Vagina (tissue), 2 donors: ENCODE measurements around the gene ACSS3. TPM values are rescaled to one million over a fixed set of nuclear protein-coding genes. Genes with fewer than 3 reads are reported as not detected.

Source experiments
- DNase-seq, 2 donors: peaks; one replicate each; pipeline ENCODE4 v3.0.0-alpha.2; 2017; ENCODE audit errors: extremely low spot score in 2 of 2
- H3K27ac ChIP-seq: fragments of 200-600 bp; sonication (generic); one replicate; pipeline ENCODE4 v1.5.1; 2019
- H3K27me3 ChIP-seq: fragments of 200-600 bp; sonication (generic); one replicate; pipeline ENCODE4 v1.5.1; 2019
- H3K36me3 ChIP-seq, 2 donors: fragments of 200-600 bp; sonication (generic); one replicate each; pipeline ENCODE4 v1.5.1; 2017 to 2019
- H3K4me1 ChIP-seq: fragments of 200-600 bp; sonication (generic); one replicate; pipeline ENCODE4 v1.5.1; 2019
- H3K4me3 ChIP-seq, 2 donors: fragments of 200-600 bp; sonication (generic); 1 replicate in 1 of 2; 2 replicates in 1 of 2; pipeline ENCODE4 v1.5.1; 2016 to 2019
- H3K9me3 ChIP-seq: fragments of 200-600 bp; sonication (generic); one replicate; pipeline ENCODE4 v1.5.1; 2019
- POLR2A ChIP-seq, 2 donors: fragments of 450-650 bp; IDR thresholded peaks; one replicate each; pipeline ENCODE4 v1.6.1; 2017; ENCODE audit warnings: antibody characterized with exemption in 2 of 2, mild to moderate bottlenecking in 2 of 2, moderate library complexity in 2 of 2
- POLR2AphosphoS5 ChIP-seq, 2 donors: sonication (generic); formaldehyde crosslinking; IDR thresholded peaks; one replicate each; pipeline ENCODE4 v1.9.0; 2017; ENCODE audit warnings: antibody characterized with exemption in 2 of 2, mild to moderate bottlenecking in 2 of 2, low read depth in 1 of 2; ENCODE audit not compliant: insufficient read depth in 1 of 2
- intact Hi-C: fragments of 100-400 bp; cut with DNase I; formaldehyde crosslinking; loops from one replicate; pipeline ENCODE4 v1.15.1; 2023
- total RNA-seq: library from RNA; depleted of rRNA; stranded (reverse); fragments of >200 nt; gene quantifications from one replicate; pipeline ENCODE4 v1.2.3, GENCODE V29; 2016
- TF ChIP-seq, protein P1 (sequence below), 3 experiments: fragments of 450-650 bp in 2 of 3; fragments of 200-600 bp in 1 of 3; sonication (generic) in 1 of 3; IDR thresholded peaks; one replicate each; pipeline ENCODE4 v1.5.1; 2017 to 2019; ENCODE audit warnings: antibody characterized with exemption in 3 of 3, mild to moderate bottlenecking in 2 of 3, moderate library complexity in 2 of 3

Gene ACSS3
- total RNA-seq, 1 donor from 2014 or later, result 29.5 TPM

DNA sequence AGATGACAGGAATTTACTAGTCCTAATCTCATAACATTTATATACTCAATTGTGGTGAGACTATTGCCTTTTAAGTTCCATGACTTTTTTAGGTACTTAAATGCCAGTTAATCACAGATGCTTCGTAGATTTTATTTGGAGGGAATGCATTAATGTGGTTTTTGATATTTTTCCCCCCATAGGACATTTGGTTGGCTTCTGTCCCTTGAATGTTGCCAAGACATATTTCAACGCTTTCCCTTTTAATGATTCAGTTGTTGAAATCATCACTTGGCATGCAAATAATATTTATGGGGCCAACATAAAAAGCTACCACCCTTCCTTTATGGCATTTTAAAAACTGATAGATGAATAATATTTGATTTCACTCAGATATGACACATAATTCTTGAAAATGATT lies 172.1 kb downstream of the ACSS3 start:
- Histone ChIP-seq H3K9me3 (no peaks in the 10 kb centered on the region), H3K27me3 (no peaks in the 10 kb centered on the region), H3K36me3 (no peaks in the 10 kb centered on the region), H3K4me1 (peaks cover 14% of the 10 kb centered on the region), H3K27ac (no peak overlapping the region), H3K4me3 (no peak overlapping the region)
- DNase-seq, result no peak
- intact Hi-C loops, result no loop called here
- no peak for TF ChIP-seq POLR2A (IDR thresholded peaks at IDR 0.05)
- no peak for TF ChIP-seq POLR2AphosphoS5 (IDR thresholded peaks at IDR 0.05; ENCODE audit: insufficient read depth in 1 of 2, low read depth in 1 of 2)
- TF ChIP-seq, protein P1, sequence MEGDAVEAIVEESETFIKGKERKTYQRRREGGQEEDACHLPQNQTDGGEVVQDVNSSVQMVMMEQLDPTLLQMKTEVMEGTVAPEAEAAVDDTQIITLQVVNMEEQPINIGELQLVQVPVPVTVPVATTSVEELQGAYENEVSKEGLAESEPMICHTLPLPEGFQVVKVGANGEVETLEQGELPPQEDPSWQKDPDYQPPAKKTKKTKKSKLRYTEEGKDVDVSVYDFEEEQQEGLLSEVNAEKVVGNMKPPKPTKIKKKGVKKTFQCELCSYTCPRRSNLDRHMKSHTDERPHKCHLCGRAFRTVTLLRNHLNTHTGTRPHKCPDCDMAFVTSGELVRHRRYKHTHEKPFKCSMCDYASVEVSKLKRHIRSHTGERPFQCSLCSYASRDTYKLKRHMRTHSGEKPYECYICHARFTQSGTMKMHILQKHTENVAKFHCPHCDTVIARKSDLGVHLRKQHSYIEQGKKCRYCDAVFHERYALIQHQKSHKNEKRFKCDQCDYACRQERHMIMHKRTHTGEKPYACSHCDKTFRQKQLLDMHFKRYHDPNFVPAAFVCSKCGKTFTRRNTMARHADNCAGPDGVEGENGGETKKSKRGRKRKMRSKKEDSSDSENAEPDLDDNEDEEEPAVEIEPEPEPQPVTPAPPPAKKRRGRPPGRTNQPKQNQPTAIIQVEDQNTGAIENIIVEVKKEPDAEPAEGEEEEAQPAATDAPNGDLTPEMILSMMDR (IDR thresholded peaks at IDR 0.05), result no peak

DNA sequence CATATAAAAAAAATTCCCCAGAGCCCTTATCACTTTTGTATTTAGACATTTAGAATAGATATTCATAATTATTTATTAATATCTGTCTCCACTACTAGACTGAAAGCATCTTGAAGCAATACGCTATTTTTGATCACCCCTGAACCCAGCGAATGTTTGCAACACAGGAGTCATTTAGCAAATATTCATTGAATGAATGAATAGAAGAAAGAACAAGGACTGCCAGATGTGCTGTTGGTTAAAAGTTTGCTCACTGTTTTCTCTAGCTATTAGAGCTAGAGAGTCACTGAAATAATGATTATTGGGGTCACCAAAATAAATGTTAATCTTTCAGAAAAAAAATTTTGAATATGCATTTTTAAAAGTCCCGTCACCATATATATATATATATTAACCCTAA lies 174.3 kb downstream of the ACSS3 start:
- no peaks in the 10 kb centered on the region for H3K36me3 ChIP-seq
- H3K27me3 ChIP-seq, result no peaks in the 10 kb centered on the region
- H3K4me3 ChIP-seq, result no peak overlapping the region
- no peaks in the 10 kb centered on the region for H3K9me3 ChIP-seq
- no peak for DNase-seq
- H3K27ac ChIP-seq, result no peak overlapping the region
- intact Hi-C loops, result no loop called here
- TF ChIP-seq POLR2A (IDR thresholded peaks at IDR 0.05) (no peak), POLR2AphosphoS5 (IDR thresholded peaks at IDR 0.05; ENCODE audit: insufficient read depth in 1 of 2, low read depth in 1 of 2) (no peak)
- TF ChIP-seq, protein P1 (IDR thresholded peaks at IDR 0.05), result no peak
- peaks cover 6% of the 10 kb centered on the region for H3K4me1 ChIP-seq

DNA sequence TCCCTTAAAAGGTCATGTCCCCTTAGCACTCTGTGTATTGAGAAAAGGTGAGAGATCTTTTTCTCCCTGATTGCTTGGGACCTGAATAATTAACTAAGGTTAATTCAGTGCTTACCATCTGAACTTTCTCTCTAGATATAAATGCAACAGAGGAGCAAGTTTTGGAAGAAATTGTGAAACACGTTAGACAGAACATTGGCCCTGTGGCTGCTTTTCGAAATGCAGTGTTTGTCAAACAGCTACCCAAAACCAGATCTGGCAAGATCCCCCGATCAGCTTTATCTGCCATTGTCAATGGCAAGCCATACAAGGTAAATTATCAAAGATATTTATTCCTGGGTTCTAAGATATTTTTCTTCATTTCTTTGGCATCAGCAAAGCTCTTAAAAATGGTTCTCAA lies 175.5 kb downstream of the ACSS3 start:
- Histone ChIP-seq H3K4me3 (no peak overlapping the region), H3K4me1 (peaks cover 6% of the 10 kb centered on the region), H3K36me3 (no peaks in the 10 kb centered on the region), H3K9me3 (no peaks in the 10 kb centered on the region), H3K27me3 (no peaks in the 10 kb centered on the region), H3K27ac (no peak overlapping the region)
- DNase-seq, result no peak
- no peak for TF ChIP-seq POLR2A (IDR thresholded peaks at IDR 0.05)
- TF ChIP-seq POLR2AphosphoS5 (IDR thresholded peaks at IDR 0.05; ENCODE audit: insufficient read depth in 1 of 2, low read depth in 1 of 2), result no peak
- TF ChIP-seq, protein P1 (IDR thresholded peaks at IDR 0.05), result no peak
- intact Hi-C loops, result no loop called here

DNA sequence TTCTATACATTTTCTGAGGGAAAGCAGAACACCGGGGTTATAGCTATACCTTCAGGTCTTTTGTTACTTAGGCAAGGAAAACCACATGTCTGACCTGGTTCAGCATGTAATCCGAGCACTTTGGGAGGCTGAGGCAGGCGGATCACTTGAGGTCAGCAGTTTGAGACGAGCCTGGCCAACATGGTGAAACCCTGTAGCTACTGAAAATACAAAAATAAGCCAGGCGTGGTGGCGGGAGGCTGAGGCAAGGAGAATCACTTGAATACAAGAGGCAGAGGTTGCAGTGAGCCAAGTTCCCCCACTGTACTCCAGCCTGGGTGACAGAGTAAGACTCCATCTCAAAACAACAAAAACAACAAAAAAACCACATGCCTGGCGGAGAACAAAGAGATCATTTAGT lies 177.6 kb downstream of the ACSS3 start:
- no peaks in the 10 kb centered on the region for H3K27me3 ChIP-seq
- no peaks in the 10 kb centered on the region for H3K36me3 ChIP-seq
- TF ChIP-seq POLR2A (IDR thresholded peaks at IDR 0.05), result no peak
- TF ChIP-seq POLR2AphosphoS5 (IDR thresholded peaks at IDR 0.05; ENCODE audit: insufficient read depth in 1 of 2, low read depth in 1 of 2), result no peak
- TF ChIP-seq, protein P1 (IDR thresholded peaks at IDR 0.05), result no peak
- H3K9me3 ChIP-seq, result no peaks in the 10 kb centered on the region
- no peak overlapping the region for H3K4me3 ChIP-seq
- no peak overlapping the region for H3K27ac ChIP-seq
- intact Hi-C loops, result no loop called here
- H3K4me1 ChIP-seq, result no peaks in the 10 kb centered on the region
- no peak for DNase-seq

DNA sequence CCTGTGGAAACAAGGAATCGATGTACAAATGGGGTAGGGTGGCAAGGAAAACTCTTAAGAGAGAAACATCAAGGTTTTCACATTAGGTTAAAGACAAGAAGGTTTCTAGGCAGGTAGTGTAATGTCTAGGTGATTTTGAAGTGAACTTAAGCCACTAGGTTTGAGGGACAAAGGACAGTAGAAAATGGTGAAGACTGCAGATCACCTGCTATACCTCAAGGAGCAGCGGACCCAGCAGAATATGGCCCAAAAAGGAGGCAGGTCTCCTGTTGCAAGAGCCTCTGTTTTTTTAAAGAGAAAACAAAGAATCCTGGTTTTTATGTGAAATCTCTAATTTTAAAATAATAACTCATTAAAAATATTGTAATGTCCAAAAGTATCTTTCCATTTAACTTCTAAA lies 178.1 kb downstream of the ACSS3 start:
- Histone ChIP-seq H3K27me3 (no peaks in the 10 kb centered on the region), H3K4me1 (no peaks in the 10 kb centered on the region), H3K27ac (no peak overlapping the region), H3K4me3 (no peak overlapping the region), H3K9me3 (no peaks in the 10 kb centered on the region), H3K36me3 (no peaks in the 10 kb centered on the region)
- TF ChIP-seq POLR2A (IDR thresholded peaks at IDR 0.05) (no peak), POLR2AphosphoS5 (IDR thresholded peaks at IDR 0.05; ENCODE audit: insufficient read depth in 1 of 2, low read depth in 1 of 2) (no peak)
- TF ChIP-seq, protein P1 (IDR thresholded peaks at IDR 0.05), result no peak
- intact Hi-C loops, result no loop called here
- DNase-seq, result no peak
